ENCODE results near the gene RBM15. TPM values are rescaled to one million over a fixed set of nuclear protein-coding genes. Genes with fewer than 3 reads are reported as not detected.

RBM15 gene
- total RNA-seq, 1 donor from 2014 or later: 52.6 TPM

GRCh38 chr1:110298991-110299390 is 40.2 kb upstream of the RBM15 start:
- no peaks in the 10 kb centered on the region for H3K9me3 Mint-ChIP-seq
- H3K4me3 Mint-ChIP-seq: no peak overlapping the region
- peaks cover 12% of the 10 kb centered on the region for H3K27me3 Mint-ChIP-seq (ENCODE audit: low read depth)
- H3K4me1 Mint-ChIP-seq: peaks cover 3% of the 10 kb centered on the region
- DNase-seq (ENCODE audit: low read depth, low spot score): no peak
- TF ChIP-seq, protein P1, sequence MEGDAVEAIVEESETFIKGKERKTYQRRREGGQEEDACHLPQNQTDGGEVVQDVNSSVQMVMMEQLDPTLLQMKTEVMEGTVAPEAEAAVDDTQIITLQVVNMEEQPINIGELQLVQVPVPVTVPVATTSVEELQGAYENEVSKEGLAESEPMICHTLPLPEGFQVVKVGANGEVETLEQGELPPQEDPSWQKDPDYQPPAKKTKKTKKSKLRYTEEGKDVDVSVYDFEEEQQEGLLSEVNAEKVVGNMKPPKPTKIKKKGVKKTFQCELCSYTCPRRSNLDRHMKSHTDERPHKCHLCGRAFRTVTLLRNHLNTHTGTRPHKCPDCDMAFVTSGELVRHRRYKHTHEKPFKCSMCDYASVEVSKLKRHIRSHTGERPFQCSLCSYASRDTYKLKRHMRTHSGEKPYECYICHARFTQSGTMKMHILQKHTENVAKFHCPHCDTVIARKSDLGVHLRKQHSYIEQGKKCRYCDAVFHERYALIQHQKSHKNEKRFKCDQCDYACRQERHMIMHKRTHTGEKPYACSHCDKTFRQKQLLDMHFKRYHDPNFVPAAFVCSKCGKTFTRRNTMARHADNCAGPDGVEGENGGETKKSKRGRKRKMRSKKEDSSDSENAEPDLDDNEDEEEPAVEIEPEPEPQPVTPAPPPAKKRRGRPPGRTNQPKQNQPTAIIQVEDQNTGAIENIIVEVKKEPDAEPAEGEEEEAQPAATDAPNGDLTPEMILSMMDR (conservative IDR thresholded peaks at IDR 0.05): no peak
- H3K36me3 Mint-ChIP-seq (ENCODE audit: low read depth): no peaks in the 10 kb centered on the region
- no peak overlapping the region for H3K27ac Mint-ChIP-seq (ENCODE audit: unreplicated experiment)

DNA sequence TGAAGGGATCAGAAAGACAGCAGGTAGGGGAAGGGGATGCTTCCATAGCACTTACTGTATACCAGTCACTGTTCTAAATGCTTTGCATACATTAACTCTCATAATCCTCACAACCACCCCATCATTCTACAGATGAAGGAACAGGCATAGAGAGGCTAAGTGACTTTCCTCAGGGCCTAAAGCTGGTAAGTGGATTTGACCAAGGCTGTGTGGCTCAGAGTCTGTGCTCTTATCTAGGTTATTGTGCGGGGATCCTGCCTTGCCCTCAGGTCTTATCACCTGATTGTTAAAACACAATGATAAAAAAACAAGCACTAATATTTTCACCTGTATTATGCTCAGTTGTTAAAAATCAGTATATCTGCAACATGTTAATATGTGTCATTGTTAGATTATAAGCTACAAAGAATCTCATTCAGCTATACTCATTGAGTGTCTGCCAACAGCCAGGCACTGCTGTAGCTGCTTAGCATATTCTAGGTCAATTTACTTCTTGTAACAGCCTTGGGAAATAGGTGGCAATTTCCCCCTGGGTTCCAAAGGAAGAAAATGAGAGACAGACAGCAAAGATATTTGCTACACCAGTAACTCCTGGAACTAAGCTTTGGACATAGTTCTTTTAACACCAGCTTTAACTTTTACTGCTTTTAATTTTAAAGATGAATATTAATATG is 38.6 kb upstream of the RBM15 start:
- Mint-ChIP-seq H3K36me3 (ENCODE audit: low read depth) (no peaks in the 10 kb centered on the region), H3K27ac (ENCODE audit: unreplicated experiment) (no peak overlapping the region), H3K27me3 (ENCODE audit: low read depth) (peaks cover 12% of the 10 kb centered on the region), H3K4me1 (peaks cover 3% of the 10 kb centered on the region), H3K9me3 (no peaks in the 10 kb centered on the region), H3K4me3 (no peak overlapping the region)
- TF ChIP-seq, protein P1 (conservative IDR thresholded peaks at IDR 0.05): no peak
- no peak for DNase-seq (ENCODE audit: low read depth, low spot score)

GRCh38 chr1:110302836-110303235 is 36.3 kb upstream of the RBM15 start:
- H3K27ac Mint-ChIP-seq (ENCODE audit: unreplicated experiment): no peak overlapping the region
- no peaks in the 10 kb centered on the region for H3K9me3 Mint-ChIP-seq
- peaks cover 7% of the 10 kb centered on the region for H3K27me3 Mint-ChIP-seq (ENCODE audit: low read depth)
- TF ChIP-seq, protein P1 (conservative IDR thresholded peaks at IDR 0.05): no peak
- no peaks in the 10 kb centered on the region for H3K4me1 Mint-ChIP-seq
- H3K36me3 Mint-ChIP-seq (ENCODE audit: low read depth): no peaks in the 10 kb centered on the region
- DNase-seq (ENCODE audit: low read depth, low spot score): no peak
- no peak overlapping the region for H3K4me3 Mint-ChIP-seq

DNA sequence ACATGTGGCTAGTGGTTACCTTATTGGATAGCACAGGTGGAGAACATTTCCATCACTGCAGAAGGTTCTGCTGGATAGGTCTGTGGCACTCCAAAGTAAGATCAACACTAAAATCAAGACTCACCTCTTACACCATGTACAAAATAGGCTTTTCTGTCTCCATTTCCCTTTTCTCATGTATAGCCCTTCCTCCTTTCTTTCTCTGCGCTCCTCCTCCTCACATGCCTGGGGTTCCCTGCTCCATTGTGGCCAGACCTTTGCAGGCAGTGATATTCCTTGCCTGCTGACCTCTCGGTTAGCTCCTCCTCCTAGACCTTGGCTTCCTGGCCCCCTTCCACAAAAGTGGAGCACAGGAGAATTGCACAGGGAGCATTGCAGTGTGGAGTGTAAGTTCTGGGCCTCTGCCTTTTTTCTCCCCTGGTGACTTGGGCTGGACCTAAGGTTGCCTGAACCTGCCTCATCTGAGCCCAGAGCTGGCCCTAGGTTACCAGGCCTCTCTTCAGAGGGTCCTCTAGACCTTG is 33.2 kb upstream of the RBM15 start:
- H3K27me3 Mint-ChIP-seq (ENCODE audit: low read depth): peaks cover 7% of the 10 kb centered on the region
- no peaks in the 10 kb centered on the region for H3K4me1 Mint-ChIP-seq
- no peak for DNase-seq (ENCODE audit: low read depth, low spot score)
- no peaks in the 10 kb centered on the region for H3K9me3 Mint-ChIP-seq
- H3K36me3 Mint-ChIP-seq (ENCODE audit: low read depth): no peaks in the 10 kb centered on the region
- no peak overlapping the region for H3K4me3 Mint-ChIP-seq
- TF ChIP-seq, protein P1 (conservative IDR thresholded peaks at IDR 0.05): no peak
- no peak overlapping the region for H3K27ac Mint-ChIP-seq (ENCODE audit: unreplicated experiment)

DNA sequence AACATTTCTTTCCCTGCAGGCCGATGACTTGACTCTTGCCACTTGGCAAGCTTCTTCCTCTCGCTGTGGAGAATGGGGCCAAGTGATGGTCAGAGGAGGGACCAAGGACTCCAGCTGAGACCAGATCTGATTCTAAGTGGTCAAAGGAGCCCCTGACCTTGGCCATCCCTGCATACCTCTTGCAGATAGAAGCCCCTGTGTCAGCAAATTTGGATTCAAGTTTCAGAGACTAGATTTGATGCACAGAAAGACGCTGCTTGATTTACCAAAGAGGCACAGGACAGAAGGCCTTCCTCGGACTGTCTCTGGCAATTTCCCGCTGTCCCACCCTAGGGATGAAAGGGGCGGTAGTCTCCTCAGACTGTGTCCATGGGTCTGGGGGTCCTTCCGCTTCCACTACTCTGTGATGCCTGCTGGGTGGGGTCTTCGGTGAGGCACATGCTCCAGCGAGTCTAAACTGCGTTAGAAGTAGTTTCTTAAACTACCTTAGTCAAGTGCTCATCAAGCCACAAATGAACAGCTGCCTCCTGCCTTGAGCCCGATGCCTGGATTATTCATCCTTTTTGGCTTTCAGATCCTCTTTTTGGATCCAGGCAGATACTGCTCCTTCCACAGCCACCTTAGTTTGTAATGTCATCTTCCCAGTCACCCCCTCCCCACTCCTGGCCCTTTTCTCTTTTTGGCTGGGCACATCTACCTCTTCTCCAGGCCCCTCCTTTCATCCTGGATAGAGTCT is 31.8 kb upstream of the RBM15 start:
- no peak overlapping the region for H3K4me3 Mint-ChIP-seq
- no peak for DNase-seq (ENCODE audit: low read depth, low spot score)
- no peak overlapping the region for H3K27ac Mint-ChIP-seq (ENCODE audit: unreplicated experiment)
- TF ChIP-seq, protein P1 (conservative IDR thresholded peaks at IDR 0.05): no peak
- no peaks in the 10 kb centered on the region for H3K4me1 Mint-ChIP-seq
- H3K36me3 Mint-ChIP-seq (ENCODE audit: low read depth): no peaks in the 10 kb centered on the region
- H3K27me3 Mint-ChIP-seq (ENCODE audit: low read depth): peaks cover 4% of the 10 kb centered on the region
- H3K9me3 Mint-ChIP-seq: no peaks in the 10 kb centered on the region

Measured in neural crest cell (in vitro differentiated cells).